NT2/D1 (cell line): ENCODE data around the gene FMO4.
"Not testable (repeated sequence)": the region's sequence is repeated elsewhere in the genome, so short reads cannot be mapped to it uniquely, and the experiment has no call there.

ENCODE experiments used
- DNase-seq: peaks from one replicate; pipeline ENCODE4 v3.0.0-alpha.2; 2011; ENCODE audit warnings: low read depth, low spot score
- H3K27me3 ChIP-seq: 2 replicates; pipeline ENCODE4 v1.6.0; 2011; ENCODE audit warnings: mild to moderate bottlenecking; ENCODE audit not compliant: insufficient read length, insufficient read depth
- H3K36me3 ChIP-seq: 2 replicates; pipeline ENCODE4 v1.6.1; 2011; ENCODE audit warnings: mild to moderate bottlenecking, low read length, mixed read lengths; ENCODE audit not compliant: insufficient read depth, insufficient read length
- H3K4me1 ChIP-seq: 2 replicates; pipeline ENCODE4 v1.5.1; 2011; ENCODE audit not compliant: insufficient read depth, insufficient read length
- H3K4me3 ChIP-seq: 2 replicates; pipeline ENCODE4 v1.5.1; 2011; ENCODE audit warnings: low read depth; ENCODE audit not compliant: insufficient read length
- H3K9ac ChIP-seq: 2 replicates; pipeline ENCODE4 v1.6.0; 2011; ENCODE audit warnings: low read depth; ENCODE audit not compliant: insufficient read length
- H3K9me3 ChIP-seq: 2 replicates; pipeline ENCODE4 v1.5.1; 2011; ENCODE audit warnings: mild to moderate bottlenecking, low read length; ENCODE audit not compliant: insufficient read depth
- SUZ12 ChIP-seq: IDR thresholded peaks from 2 replicates; pipeline ENCODE4 v1.6.1; 2011; ENCODE audit not compliant: insufficient read length, insufficient read depth; ENCODE audit errors: extremely low read depth
- YY1 ChIP-seq: IDR thresholded peaks from 2 replicates; pipeline ENCODE4 v1.6.1; 2011; ENCODE audit not compliant: insufficient read length, insufficient read depth
- ZNF274 ChIP-seq: IDR thresholded peaks from 2 replicates; pipeline ENCODE4 v1.6.1; 2011; ENCODE audit warnings: mild to moderate bottlenecking, low read depth, low read length

The FMO4 gene

GRCh38 chr1:171351961-171352360, 38.0 kb downstream of the FMO4 start:
- Histone ChIP-seq H3K27me3 (no peaks in the 10 kb centered on the region), H3K4me3 (no peak overlapping the region), H3K9ac (no peak overlapping the region), H3K4me1 (no peaks in the 10 kb centered on the region), H3K36me3 (no peaks in the 10 kb centered on the region), H3K9me3 (peaks cover under 1% of the 10 kb centered on the region; the same call in 1 of the 2 replicates)
- TF ChIP-seq YY1 (no peak), ZNF274 (no peak), SUZ12 (no peak)
- no peak for DNase-seq

GRCh38 chr1:171352554-171352953, 38.6 kb downstream of the FMO4 start:
- no peak overlapping the region for H3K9ac ChIP-seq
- no peak overlapping the region for H3K4me3 ChIP-seq
- no peaks in the 10 kb centered on the region for H3K4me1 ChIP-seq
- H3K27me3 ChIP-seq: no peaks in the 10 kb centered on the region
- TF ChIP-seq SUZ12: no peak
- no peak for TF ChIP-seq YY1
- no peak for TF ChIP-seq ZNF274
- no peaks in the 10 kb centered on the region for H3K36me3 ChIP-seq
- no peaks in the 10 kb centered on the region; the same call in 1 of the 2 replicates for H3K9me3 ChIP-seq
- no peak for DNase-seq

GRCh38 chr1:171355727-171356126, 41.7 kb downstream of the FMO4 start:
- peaks cover 6% of the 10 kb centered on the region for H3K4me1 ChIP-seq
- H3K36me3 ChIP-seq: no peaks in the 10 kb centered on the region
- no peak overlapping the region for H3K9ac ChIP-seq
- DNase-seq: no peak
- H3K4me3 ChIP-seq: no peak overlapping the region
- H3K27me3 ChIP-seq: no peaks in the 10 kb centered on the region
- TF ChIP-seq SUZ12 (no peak), YY1 (no peak), ZNF274 (no peak)
- no peaks in the 10 kb centered on the region for H3K9me3 ChIP-seq

GRCh38 chr1:171357179-171357578, 43.2 kb downstream of the FMO4 start:
- Histone ChIP-seq H3K4me3 (no peak overlapping the region), H3K4me1 (peaks cover 6% of the 10 kb centered on the region), H3K9me3 (no peaks in the 10 kb centered on the region), H3K27me3 (no peaks in the 10 kb centered on the region), H3K9ac (no peak overlapping the region), H3K36me3 (no peaks in the 10 kb centered on the region)
- TF ChIP-seq SUZ12 (no peak), YY1 (no peak), ZNF274 (no peak)
- DNase-seq: no peak

GRCh38 chr1:171359355-171359648, 45.3 kb downstream of the FMO4 start:
- H3K4me1 ChIP-seq, DNase-seq, H3K36me3 ChIP-seq, H3K4me3 ChIP-seq, H3K27me3 ChIP-seq, H3K9me3 ChIP-seq, H3K9ac ChIP-seq: not testable (repeated sequence)

GRCh38 chr1:171359731-171360527, 45.9 kb downstream of the FMO4 start:
- H3K9ac ChIP-seq, H3K4me1 ChIP-seq, H3K36me3 ChIP-seq, H3K4me3 ChIP-seq, H3K9me3 ChIP-seq, H3K27me3 ChIP-seq: not testable (repeated sequence)
- peak; percentile 25 for DNase-seq

- H3K4me1 ChIP-seq: no peaks in the 10 kb centered on the region
- no peaks in the 10 kb centered on the region for H3K27me3 ChIP-seq
- DNase-seq: no peak
- no peak overlapping the region for H3K4me3 ChIP-seq
- no peaks in the 10 kb centered on the region for H3K36me3 ChIP-seq
- TF ChIP-seq ZNF274 (no peak), YY1 (no peak), SUZ12 (no peak)
- H3K9ac ChIP-seq: no peak overlapping the region
- peaks cover 8% of the 10 kb centered on the region; the same call in 1 of the 2 replicates for H3K9me3 ChIP-seq
Measured at GRCh38 chr1:171366085-171366484, 52.1 kb downstream of the FMO4 start.

- no peak overlapping the region for H3K4me3 ChIP-seq
- H3K9ac ChIP-seq: no peak overlapping the region
- TF ChIP-seq ZNF274: no peak
- no peaks in the 10 kb centered on the region for H3K27me3 ChIP-seq
- H3K4me1 ChIP-seq: no peaks in the 10 kb centered on the region
- peaks cover 10% of the 10 kb centered on the region; the same call in 1 of the 2 replicates for H3K9me3 ChIP-seq
- DNase-seq: no peak
- no peaks in the 10 kb centered on the region for H3K36me3 ChIP-seq
Measured at GRCh38 chr1:171366816-171367215, 52.8 kb downstream of the FMO4 start.
